NCI-H2171 treated with DMSO at 0.1 percent for 48 hours (cell line): Measurements from ENCODE around the gene RPL11.
"Not testable (repeated sequence)": the region's sequence is repeated elsewhere in the genome, so short reads cannot be mapped to it uniquely, and the experiment has no call there.

Experiments
- DNase-seq: peaks from one replicate; lab custom pipeline; 2025; lab: John Stamatoyannopoulos, UW

The RPL11 gene

GRCh38 chr1:23732363-23733224, 41.0 kb downstream of the RPL11 start:
- no peak for DNase-seq

GRCh38 chr1:23733281-23733680, 41.7 kb downstream of the RPL11 start:
- not testable (repeated sequence) for DNase-seq

GRCh38 chr1:23736437-23737134, 45.0 kb downstream of the RPL11 start:
- DNase-seq, result no peak

DNA sequence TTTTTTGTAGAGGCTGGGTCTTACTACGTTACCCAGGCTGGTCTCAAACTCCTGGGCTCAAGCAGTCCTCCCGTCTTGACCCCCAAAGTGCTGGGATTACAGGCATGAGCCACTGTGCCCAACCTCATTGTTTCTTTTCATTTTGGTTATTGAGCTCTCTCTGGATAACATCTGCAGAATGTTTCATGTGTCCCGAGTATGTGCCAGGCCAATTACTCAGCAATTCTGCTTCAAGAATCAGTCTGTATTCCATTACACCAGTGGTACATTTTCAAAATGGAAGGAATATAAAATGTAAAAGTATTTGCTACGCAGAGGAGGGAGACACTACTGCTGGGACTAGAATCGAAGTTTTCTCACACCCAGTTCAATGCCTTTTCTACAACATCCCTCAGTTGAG, 50.0 kb downstream of the RPL11 start:
- no peak for DNase-seq

DNA sequence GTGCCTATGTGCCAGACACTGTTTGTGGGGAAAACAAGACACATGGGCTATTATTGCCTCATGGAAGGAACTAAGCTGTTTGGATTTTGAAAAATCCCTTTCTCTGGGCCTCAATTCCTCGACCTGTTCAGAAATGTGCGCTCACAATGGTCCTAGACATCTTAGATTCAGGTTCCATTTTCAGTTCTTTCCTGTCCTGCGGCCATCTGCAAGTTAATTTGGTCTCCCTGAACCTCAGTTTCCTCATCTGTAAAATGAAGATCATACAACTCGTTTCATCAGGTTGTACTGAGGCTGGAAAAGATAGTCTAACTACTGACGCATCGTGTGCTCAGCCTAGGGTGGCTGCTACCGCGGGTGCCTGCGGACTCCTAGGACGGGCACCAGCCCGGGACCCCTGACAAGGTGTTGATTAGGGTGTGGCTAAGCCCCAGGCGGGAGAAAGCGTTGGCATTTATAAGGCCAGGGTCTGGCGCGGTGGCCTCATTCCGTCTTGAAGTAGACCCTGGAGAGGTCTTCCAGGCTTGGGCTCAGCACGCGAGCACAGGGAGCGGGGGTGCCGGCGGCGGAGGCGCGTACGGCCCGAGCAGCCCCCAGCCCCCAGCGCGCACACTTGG, 51.2 kb downstream of the RPL11 start:
- no peak for DNase-seq

GRCh38 chr1:23743287-23744152, 51.9 kb downstream of the RPL11 start, which contains the start of gene ELOA:
TSS of gene ELOA (plus strand) at chr1:23743471. CDS start at chr1:23743504, 33 bp downstream.
- peak; percentile 82 for DNase-seq

DNA sequence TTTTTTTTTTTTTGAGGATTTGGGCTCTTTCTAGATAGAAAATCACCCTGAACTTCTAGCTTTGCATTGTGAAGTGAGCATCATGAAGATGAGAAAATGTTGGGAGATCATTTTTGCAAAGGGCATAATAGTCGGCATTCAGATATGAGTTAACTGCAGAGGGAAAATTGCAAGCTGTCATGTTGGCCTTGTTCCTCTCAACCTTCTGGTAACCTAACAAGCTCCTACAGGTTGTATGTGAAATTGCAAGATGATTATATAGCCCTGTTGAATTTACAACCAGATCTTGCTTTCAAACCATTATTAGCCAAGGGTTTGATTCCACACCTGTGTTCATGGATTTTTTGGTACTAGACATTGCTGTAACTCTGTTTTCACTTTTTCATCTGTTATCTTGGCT, 53.9 kb downstream of the RPL11 start:
- peak; percentile 57 for DNase-seq
